HuH-7.5 (cell line): ENCODE results near the gene DHX58.

Experiments used
- DNase-seq: peaks from one replicate; pipeline ENCODE4 v3.0.0; 2011; ENCODE audit warnings: low spot score

The DHX58 gene

GRCh38 chr17:42053731-42054500 lies 58.6 kb downstream of the DHX58 start:
- no peak for DNase-seq

- no peak for DNase-seq
These were observed 60.1 kb downstream of the DHX58 start for GRCh38 chr17:42052346-42052877.

GRCh38 chr17:42051645-42052044 lies 60.9 kb downstream of the DHX58 start:
- DNase-seq = no peak
